HT-29 (cell line): ENCODE measurements around the gene SCP2. TPM values are rescaled to one million over a fixed set of nuclear protein-coding genes. Genes with fewer than 3 reads are reported as not detected.

Source experiments
- DNase-seq: peaks from one replicate; pipeline ENCODE4 v3.0.0-alpha.2; 2015; ENCODE audit warnings: low spot score
- total RNA-seq: library from RNA; depleted of rRNA; stranded (reverse); fragments of >200 nt; shearing (Covaris generic); gene quantifications from 2 replicates; pipeline ENCODE4 v1.2.3, GENCODE V29; 2014

Gene SCP2
- total RNA-seq, 1 experiment from 2014 or later: 48.7 TPM

DNA sequence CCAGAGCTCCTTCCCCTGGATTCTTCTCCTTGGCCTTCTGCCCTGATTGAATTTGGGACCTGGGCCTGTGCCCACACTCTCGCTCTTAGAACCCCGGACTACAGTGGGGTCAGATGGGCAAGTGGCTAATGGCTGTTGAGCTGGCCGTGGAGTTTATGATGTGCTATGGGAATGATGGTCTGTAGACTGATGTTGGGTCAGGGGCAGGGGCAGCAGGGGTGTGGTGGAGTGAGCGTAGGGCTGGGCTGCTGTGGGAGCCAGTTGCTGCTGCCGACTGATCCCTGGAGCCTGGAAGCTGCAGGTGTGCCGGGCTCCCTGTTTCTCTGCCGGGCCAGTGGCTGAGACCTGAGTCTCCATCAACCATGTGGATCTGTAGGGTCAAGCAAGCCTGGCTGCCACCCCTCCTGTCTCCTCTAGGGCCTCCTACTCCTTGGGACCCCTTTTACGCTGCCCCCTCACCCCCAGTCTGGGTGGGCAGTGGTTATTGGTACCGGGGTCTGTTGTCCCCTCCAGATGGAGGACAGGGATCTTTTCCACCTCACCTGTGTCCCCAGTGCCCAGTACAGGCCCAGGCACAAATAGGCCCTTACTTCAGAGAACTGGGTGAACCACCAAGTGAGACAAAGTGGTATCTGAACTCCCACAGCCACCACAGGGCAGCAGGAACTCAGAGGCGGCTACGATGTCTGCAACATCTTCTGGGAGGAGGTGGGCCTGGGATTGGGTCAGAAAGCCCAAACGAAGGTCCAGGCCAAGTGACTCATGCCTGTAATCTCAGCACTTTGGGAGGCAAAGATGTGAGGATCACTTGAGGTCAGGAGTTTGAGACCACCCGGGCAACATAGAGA, 140.0 kb downstream of the SCP2 start:
- DNase-seq: no peak

DNA sequence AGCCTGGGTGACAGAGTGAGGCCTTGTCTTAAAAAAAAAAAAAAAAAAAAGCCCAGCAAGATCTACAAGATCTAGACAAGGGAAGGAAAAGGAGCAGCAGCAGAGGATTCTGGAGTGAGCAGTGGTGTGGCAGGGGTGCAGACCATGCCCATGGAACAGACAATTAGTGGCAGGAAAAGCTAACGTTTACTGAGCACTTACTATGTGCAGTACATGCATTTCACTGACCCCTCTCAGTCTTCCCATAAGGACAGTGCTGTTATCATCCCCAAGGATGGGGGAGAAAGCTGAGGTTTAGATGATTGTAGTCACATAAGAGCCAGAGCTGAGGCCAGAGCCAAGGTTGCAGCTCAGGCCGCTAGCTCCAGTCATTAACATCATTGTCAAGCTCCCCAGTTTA, 140.8 kb downstream of the SCP2 start:
- no peak for DNase-seq

DNA sequence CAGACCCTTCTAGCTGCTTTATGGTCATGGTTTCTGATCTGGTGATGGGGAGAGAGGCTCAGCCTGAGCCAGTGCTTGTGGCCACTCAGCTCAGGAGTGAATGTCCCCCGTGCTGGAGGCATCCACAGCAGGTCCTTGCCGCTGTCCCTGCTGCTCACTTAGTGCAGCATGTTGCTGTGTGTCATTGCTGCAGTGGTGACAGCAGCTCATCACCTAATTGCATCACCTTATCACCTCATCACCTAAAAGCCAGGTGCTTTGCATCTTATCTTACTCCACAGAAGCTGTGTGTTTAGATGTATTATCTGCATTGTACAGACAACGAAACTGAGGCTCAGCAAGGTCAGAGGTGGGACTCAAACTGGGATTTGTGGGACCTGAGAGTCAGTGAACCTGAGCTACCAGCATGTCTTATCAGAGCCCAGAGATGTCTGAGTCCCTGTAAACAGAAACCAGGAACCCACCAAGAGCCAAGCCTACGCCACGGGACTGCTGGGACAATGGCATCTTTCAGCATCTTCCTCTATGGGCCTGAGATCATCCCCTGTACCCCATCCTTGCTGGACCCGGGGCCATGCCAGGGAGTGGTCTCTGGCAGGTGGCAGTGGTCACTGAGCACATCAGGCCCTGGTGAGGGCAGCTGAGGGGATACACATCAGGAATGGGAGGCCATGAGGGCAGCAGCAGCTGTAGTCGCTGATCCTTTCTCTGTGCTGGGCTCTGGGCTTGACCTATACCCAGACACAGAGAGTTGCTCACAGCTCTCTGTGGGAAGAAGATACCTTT, 141.4 kb downstream of the SCP2 start:
- DNase-seq: no peak

DNA sequence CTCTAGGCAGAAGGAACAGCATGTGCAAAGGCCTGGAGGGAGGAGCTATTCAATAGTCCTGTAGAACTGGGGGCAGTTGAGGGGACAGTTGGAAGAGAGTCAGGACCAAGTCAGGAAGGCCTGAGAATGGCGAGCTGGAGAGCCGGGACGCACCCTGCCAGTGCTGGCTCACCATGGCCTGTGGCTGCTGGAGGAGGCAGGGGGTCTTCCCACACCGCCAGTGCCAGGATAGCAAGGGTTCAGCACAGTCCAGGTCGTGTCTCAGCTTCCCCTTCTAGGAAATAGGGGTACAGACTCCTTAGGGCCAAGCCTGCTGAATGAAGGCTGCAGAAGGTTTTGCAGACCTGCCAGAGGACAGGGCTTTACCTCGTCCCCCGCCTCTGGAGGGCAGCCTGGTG, 142.2 kb downstream of the SCP2 start:
- no peak for DNase-seq

DNA sequence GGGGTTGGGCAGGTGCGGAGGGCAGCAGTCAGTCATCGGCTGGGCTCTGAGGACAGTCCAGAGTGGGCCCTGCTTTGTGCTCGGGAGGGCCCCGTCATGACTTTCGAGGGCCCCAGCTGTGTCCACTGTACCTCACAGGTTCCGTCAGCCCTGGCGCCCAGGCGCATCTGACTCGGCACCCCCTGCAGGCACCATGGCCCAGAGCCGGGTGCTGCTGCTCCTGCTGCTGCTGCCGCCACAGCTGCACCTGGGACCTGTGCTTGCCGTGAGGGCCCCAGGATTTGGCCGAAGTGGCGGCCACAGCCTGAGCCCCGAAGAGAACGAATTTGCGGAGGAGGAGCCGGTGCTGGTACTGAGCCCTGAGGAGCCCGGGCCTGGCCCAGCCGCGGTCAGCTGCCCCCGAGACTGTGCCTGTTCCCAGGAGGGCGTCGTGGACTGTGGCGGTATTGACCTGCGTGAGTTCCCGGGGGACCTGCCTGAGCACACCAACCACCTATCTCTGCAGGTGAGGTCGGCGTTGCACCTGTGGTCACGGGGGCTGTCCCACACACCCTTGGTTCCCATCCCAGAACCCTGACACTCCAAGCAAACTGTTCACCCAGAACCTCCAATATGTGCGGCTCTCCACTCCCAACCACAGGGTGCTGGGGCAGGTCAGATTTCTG, 142.7 kb downstream of the SCP2 start:
- no peak for DNase-seq

DNA sequence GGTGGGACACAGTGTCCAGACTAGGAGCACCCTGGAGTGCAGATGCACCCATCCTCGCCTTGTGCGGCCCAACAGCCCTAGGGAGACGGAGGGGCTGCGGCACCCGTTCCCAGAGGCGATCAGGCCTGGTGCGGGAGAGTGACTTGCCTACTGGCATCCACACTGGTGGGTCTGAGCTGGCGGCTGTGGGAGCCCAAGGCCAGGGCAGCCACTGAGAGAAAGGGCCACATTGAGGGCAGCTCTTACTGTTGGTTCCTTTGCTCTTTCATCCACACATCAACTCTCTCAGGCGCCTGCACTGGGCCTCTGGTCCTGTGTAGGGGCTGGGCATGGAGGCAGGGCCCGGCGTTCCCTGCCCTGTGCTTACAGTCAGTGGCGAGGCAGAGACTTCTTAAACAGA, 143.5 kb downstream of the SCP2 start:
- DNase-seq: no peak

DNA sequence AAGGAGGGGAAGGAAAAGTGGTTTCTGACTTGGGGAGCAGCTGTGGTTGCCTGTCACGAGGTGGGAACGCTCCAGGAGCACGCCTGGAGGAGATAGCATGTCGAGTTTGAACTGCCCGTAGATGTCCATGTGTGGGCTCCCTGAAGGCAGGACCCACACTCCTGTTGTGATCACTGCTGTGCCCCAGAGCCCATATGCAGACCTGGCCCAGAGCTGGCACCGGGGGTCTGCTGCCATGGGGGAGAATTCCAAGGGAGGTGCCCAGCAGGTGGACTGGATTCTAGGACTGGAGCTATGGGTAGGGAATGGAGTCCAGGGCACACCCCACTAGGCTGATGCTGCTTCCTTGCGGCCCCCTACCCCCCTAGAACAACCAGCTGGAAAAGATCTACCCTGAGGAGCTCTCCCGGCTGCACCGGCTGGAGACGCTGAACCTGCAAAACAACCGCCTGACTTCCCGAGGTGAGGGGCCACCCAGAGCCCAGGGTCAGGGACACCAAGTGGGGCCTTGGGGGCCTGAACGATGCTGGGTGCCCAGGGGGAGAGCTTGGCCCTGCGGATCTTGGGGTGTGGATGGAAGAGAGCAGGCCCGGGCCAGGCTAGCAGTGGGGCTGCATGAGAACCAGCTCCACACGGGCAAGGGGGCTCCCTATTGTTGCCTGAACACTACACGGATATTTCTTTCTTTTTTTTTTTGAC, 144.2 kb downstream of the SCP2 start:
- DNase-seq: no peak

DNA sequence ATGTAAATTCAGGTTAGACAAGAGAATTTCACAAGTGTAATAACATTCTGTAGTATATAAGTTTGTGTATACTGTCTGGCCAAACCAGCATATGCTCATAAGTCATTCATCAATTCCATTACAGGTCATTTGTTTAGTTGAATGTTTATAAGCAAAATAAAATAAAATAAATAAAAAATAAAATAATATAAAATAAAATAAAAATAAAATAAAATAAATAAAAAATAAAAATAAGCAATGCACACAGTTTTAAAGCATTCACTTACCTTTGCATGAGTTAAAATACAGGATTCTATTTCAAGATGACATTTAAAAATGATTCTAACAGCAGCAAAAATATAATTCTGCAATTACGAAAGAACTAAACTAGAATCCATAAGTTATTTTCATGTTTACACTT, 144.8 kb downstream of the SCP2 start:
- DNase-seq: no peak

DNA sequence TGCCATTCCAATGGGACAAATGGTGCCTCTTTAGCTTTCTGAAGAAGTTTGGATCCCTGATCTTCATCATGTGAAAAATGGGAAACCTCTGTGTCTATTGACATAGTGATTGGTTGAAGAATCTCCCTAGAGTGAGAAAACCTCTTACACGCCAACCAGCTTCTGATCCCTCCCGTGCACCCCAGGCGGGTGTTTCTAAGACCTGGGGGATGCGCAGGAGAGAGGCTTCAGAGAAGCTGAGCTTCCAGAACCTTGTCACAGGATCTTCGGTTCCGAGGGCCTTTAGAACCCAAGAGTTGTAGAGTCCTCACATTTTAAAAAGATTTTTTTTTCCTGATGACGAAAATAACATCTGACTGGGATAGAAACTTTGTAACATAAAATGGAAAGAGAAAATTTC, 146.2 kb downstream of the SCP2 start:
- no peak for DNase-seq

DNA sequence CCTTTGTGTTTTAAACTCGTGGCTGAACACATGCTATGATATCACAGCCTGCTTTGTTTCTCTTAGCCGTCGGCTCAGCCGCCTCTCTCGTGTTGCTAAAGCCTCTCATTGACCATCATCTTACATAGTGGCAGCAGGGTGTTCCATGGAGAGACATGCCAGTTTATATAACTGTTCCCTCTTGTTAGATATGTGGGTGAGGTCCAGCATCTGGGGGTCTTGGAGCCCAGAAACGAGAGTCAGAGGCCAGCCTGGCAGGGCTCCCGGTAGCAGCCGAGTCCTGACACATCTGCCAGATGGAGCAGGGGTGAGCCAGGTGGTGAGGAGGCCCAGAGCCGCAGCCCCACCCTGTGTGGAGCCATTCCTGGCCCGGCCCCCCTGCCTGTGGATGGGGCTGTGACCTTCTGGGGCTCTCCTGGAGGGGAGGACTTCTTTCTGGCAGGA, 146.8 kb downstream of the SCP2 start:
- DNase-seq: no peak

DNA sequence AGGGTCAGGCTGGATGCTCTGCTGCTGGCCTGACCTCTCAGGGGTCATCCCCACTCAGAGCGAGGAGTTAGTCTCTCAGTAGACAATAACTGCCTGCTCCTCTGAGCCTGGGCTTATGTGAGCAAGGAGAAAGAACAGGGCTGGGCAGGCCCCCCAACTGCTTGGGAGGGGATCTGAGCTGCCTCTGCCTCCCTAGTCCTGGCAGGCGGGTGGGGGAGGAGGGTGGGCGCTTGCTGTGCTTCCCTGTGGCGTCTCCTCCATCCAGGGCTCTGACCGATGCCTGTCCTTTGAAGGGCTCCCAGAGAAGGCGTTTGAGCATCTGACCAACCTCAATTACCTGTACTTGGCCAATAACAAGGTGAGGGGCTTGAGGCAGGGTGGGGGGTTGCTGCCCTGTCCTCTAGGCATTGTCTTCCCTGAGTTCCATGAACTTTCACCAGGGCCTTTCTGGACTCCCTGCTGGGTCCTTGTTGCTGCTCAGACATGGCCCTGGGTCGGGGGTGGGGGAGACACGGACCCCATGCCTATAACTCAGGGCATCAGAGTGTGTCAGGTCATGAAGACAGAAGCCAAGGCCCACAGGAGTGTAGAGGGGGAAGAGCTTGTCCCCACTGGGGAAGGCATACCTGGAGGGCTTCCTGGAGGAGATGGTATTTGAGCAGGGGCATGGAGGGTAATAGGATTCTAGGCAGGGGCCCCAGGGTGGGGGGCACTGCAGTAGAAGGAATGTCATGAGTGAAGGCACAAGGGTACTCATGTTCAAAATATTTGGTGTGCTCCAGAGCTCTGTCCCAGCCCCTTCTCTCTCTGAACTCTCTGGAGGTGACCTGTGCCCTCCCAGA, 147.5 kb downstream of the SCP2 start:
- no peak for DNase-seq

DNA sequence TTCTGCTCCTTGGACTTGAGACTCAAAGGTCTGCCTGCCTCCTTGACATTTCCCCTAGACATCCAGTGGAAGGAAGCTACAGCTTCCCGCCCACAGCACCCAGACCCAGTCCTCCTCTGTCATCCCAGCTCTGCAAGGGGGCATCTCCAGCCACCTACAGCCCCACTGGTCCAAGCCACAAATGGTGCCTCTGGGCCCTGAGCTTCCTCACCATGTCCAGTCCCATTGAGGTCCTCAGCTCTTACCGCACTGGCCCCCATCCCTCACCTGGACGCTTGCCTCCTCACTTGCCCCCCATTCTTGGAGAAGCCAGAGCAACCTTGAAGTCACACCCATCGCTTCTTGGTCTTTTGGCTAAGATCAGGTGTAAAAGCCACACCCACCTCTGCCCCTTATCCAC, 148.1 kb downstream of the SCP2 start:
- no peak for DNase-seq

DNA sequence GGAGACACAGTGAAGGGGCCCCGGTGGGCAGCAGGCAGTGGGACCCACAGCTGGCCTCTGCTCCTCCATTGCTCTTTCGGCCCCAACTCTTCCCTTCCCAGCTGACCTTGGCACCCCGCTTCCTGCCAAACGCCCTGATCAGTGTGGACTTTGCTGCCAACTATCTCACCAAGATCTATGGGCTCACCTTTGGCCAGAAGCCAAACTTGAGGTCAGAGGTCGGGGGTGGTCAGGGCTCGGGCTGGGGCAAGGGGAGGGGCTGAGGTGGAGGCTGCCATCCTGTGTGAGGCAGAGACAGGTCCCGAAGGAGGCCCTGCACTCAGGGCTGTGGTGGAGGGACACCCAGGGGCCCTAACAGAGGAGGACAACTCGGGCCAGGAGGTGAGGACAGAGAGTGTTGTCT, 148.7 kb downstream of the SCP2 start:
- no peak for DNase-seq

DNA sequence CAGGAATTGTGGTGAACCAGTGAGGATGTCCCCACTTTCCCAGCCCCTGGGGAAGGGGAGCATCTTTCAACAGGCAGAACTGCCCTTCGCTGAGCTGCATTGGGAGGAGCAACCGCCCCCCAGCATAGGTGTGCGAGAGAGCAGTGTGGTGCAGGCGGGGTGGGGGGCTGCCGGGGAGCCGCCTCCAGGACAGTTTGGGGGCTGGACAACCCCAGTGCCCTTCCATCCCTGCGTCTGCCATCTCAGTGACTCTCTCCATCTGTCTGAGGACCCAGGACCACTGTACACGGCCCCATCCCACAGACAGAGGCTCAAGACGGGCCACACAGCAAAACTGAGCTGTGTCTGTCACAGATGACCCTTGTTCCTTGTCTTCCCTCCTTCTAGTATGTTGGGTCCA, 149.1 kb downstream of the SCP2 start:
- DNase-seq: no peak

DNA sequence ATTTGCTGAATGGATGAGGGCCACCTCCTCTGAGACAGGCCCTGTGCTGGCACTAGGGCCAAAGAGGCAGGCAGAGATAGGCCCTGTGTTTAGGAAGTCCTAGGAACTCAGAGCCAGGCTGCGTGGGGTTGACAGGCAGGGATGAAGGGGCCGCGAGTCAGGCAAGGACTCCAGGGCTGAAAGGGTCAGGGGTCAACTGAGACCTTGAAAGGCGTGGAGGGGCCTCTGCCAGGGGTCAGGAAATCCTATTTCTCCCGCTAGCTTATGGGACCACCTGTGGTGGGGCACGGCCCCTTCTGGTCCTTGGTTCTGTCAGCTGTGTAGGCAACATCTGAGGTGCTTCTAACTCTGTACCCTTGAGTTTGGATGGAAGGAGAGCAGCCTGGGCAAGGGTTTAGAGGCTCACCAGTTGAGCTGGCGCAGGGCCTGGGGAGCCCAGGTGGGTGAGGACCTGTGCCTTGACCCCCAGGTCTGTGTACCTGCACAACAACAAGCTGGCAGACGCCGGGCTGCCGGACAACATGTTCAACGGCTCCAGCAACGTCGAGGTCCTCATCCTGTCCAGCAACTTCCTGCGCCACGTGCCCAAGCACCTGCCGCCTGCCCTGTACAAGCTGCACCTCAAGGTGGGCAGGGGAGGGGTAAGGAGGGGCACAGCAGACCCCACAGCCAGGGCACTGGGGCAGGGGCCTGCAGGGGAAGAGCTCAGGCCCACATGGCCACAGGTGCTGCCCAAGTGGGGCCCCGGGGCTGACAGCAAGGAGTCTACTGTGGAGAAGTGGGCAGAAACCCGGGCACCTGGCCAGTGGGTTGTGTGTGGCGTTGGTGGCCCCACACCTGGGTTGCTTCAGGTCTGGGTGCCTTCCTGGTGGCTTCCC, 149.9 kb downstream of the SCP2 start:
- DNase-seq: no peak

DNA sequence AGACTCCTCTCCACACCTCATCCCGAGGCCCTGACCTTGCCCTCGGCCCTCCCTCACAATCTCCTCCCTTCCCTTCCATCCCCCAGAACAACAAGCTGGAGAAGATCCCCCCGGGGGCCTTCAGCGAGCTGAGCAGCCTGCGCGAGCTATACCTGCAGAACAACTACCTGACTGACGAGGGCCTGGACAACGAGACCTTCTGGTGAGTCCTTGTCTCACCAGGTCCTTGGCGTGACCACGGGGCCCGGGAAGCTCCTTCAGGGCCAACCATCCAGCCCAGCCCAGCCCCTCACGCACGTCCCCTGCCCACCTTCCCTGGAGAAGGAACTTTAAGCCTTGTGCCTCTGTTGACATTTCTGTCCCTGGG, 150.5 kb downstream of the SCP2 start:
- DNase-seq: no peak

DNA sequence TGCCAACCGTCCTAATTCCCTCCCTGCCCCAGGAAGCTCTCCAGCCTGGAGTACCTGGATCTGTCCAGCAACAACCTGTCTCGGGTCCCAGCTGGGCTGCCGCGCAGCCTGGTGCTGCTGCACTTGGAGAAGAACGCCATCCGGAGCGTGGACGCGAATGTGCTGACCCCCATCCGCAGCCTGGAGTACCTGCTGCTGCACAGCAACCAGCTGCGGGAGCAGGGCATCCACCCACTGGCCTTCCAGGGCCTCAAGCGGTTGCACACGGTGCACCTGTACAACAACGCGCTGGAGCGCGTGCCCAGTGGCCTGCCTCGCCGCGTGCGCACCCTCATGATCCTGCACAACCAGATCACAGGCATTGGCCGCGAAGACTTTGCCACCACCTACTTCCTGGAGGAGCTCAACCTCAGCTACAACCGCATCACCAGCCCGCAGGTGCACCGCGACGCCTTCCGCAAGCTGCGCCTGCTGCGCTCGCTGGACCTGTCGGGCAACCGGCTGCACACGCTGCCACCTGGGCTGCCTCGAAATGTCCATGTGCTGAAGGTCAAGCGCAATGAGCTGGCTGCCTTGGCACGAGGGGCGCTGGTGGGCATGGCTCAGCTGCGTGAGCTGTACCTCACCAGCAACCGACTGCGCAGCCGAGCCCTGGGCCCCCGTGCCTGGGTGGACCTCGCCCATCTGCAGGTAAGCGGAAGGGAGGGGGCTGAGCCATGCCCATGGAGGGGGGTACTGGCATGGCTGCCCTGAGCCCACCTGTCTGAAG, 151.4 kb downstream of the SCP2 start:
- no peak for DNase-seq

DNA sequence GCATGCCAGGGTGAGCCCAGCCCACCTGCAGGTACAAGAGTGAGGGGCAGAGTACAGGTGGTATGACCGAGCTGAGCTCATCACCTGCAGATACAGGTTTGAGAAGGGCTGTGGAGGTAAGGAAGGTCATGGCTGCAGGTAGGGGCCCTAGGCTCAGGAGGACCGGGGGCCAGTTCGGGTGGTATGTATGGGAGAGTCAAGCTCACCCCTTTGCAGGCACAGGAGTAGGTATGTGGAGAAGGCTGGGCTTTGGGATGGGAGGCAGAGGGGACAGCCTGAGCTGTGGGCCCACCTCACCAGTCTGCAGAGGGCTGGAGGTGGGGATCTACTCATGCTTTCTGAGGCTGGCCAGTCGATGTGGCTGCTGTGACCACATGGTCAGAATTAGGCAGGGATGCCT, 152.2 kb downstream of the SCP2 start:
- no peak for DNase-seq

DNA sequence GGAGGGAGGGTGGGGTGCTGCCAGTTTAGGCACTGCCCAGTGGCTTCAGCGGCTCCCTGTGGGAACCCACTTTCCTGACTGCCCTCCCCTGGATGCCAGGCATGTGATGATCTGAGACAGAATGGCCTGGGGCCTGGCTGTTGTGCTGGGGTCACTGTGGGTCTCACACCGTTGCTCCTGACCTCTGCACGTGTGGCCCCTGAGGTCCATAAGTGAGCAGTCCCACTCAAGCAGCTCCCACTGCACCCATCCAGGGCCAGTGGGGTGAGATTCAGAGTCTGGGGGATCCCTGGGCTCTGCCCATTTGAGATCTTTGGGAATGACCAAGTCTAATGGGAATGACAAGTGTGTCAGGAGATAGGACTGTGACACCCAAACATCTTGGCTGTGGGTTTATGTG, 153.0 kb downstream of the SCP2 start:
- DNase-seq: no peak
